HCT116 (cell line): ENCODE measurements around the gene AMOT. TPM values are rescaled to one million over a fixed set of nuclear protein-coding genes. Genes with fewer than 3 reads are reported as not detected.

ENCODE experiments used
- ATAC-seq: fragments of 200-7000 bp; cut with Tn5 transposase; 2 replicates; pipeline ENCODE4 v1.9.1; 2020; ENCODE audit warnings: mild to moderate bottlenecking, moderate library complexity
- BruUV-seq: library from RNA; stranded (reverse); fragments of 400-500 nt; replicated peaks from 2 replicates; lab custom pipeline; 2021; lab: Mats Ljungman, UMichigan
- CTCF ChIA-PET: fragments of 300-600 bp; sonication (Branson Sonifier 250); formaldehyde crosslinking; loops from one replicate; lab custom pipeline; 2021; ENCODE audit warnings: antibody characterized with exemption; lab: Charles Lee
- POLR2A ChIA-PET: fragments of 300-600, 350-600 bp; sonication (Branson Sonifier 250); formaldehyde crosslinking; loops from one replicate; lab custom pipeline; 2021; ENCODE audit warnings: antibody characterized with exemption; lab: Charles Lee
- RAD21 ChIA-PET, 2 experiments: fragments of 300-600 bp; sonication (Branson Sonifier 250); formaldehyde crosslinking; loops; one replicate each; lab custom pipeline; 2023; ENCODE audit warnings: low total read pairs in 2 of 2; ENCODE audit not compliant: uncharacterized antibody in 2 of 2, unreplicated experiment in 2 of 2, low non-redundant PET in 1 of 2; lab: Charles Lee
- DNase-seq: peaks from one replicate; pipeline ENCODE4 v3.0.0-alpha.2; 2010; ENCODE audit warnings: low read depth, low spot score
- H2AFZ ChIP-seq: fragments of 200-600 bp; shearing (Covaris generic), sonication (generic); 2 replicates; pipeline ENCODE4 v1.6.1; 2017; ENCODE audit warnings: low read depth, mixed run types, mixed read lengths, antibody characterized with exemption, low read length; ENCODE audit not compliant: poor library complexity, severe bottlenecking
- H3K27ac ChIP-seq: 2 replicates; pipeline ENCODE4 v1.5.1; 2012; ENCODE audit warnings: low read depth, low read length
- H3K27me3 ChIP-seq: fragments of 200-600 bp; sonication (generic); 2 replicates; pipeline ENCODE4 v1.6.1; 2016; ENCODE audit warnings: mixed run types, low read length, mixed read lengths; ENCODE audit not compliant: insufficient read depth
- H3K36me3 ChIP-seq, 2 experiments: fragments of 200-500 bp in 1 of 2; fragments of 200-600 bp in 1 of 2; sonication (Bioruptor generic) in 1 of 2; sonication (generic) in 1 of 2; 2 replicates each; pipeline versions ENCODE4 v1.5.1 to v1.6.1; 2014 to 2016; ENCODE audit warnings: low read length in 2 of 2, inconsistent platforms in 1 of 2, mixed read lengths in 1 of 2, mixed run types in 1 of 2; ENCODE audit not compliant: insufficient read depth in 2 of 2, control insufficient read depth in 1 of 2
- H3K4me1 ChIP-seq, 2 experiments: fragments of 200-600 bp in 1 of 2; sonication (generic) in 1 of 2; 2 replicates each; pipeline versions ENCODE4 v1.5.1 to v1.6.1; 2012 to 2017; ENCODE audit warnings: low read length in 2 of 2, inconsistent platforms in 1 of 2, mild to moderate bottlenecking in 1 of 2, mixed read lengths in 1 of 2, mixed run types in 1 of 2, moderate library complexity in 1 of 2; ENCODE audit not compliant: insufficient read depth in 2 of 2, control insufficient read depth in 1 of 2
- H3K4me2 ChIP-seq: fragments of 200-600 bp; sonication (generic); 2 replicates; pipeline ENCODE4 v1.6.1; 2017; ENCODE audit warnings: mixed run types, low read length, mixed read lengths
- H3K4me3 ChIP-seq, 2 experiments: fragments of 200-600 bp in 1 of 2; sonication (generic) in 1 of 2; replicated peaks in 1 of 2; 2 replicates each; pipeline ENCODE4 v1.5.1; 2011 to 2016; ENCODE audit warnings: low read length in 2 of 2, control low read depth in 1 of 2, low read depth in 1 of 2, mild to moderate bottlenecking in 1 of 2, mixed read lengths in 1 of 2, mixed run types in 1 of 2
- H3K79me2 ChIP-seq: fragments of 200-600 bp; sonication (generic); 2 replicates; pipeline ENCODE4 v1.6.1; 2017; ENCODE audit warnings: mild to moderate bottlenecking, mixed run types, low read length, moderate library complexity, mixed read lengths; ENCODE audit not compliant: insufficient read depth
- H3K9ac ChIP-seq: fragments of 200-600 bp; sonication (generic); 2 replicates; pipeline ENCODE4 v1.6.1; 2016; ENCODE audit warnings: low read length, mixed read lengths
- H3K9me2 ChIP-seq: fragments of 200-600 bp; sonication (generic), shearing (Covaris generic); 2 replicates; pipeline ENCODE4 v1.6.1; 2017; ENCODE audit warnings: mixed run types, mild to moderate bottlenecking, moderate library complexity; ENCODE audit not compliant: insufficient read depth
- H3K9me3 ChIP-seq, 2 experiments: fragments of 200-500 bp in 1 of 2; fragments of 200-600 bp in 1 of 2; sonication (Bioruptor generic) in 1 of 2; sonication (generic) in 1 of 2; 2 replicates each; pipeline ENCODE4 v1.6.1; 2014 to 2017; ENCODE audit warnings: low read length in 2 of 2, mixed read lengths in 2 of 2, inconsistent platforms in 1 of 2, low read depth in 1 of 2, mild to moderate bottlenecking in 1 of 2, mixed run types in 1 of 2, moderate library complexity in 1 of 2; ENCODE audit not compliant: control insufficient read depth in 1 of 2, insufficient read depth in 1 of 2
- H4K20me1 ChIP-seq: fragments of 200-600 bp; sonication (generic), shearing (Covaris generic); 2 replicates; pipeline ENCODE4 v1.6.1; 2017; ENCODE audit warnings: mixed run types, mild to moderate bottlenecking, moderate library complexity; ENCODE audit not compliant: insufficient read depth
- CBX3 ChIP-seq: IDR thresholded peaks from 2 replicates; pipeline ENCODE4 v1.6.1; 2012; ENCODE audit warnings: low read depth
- ELF1 ChIP-seq: IDR thresholded peaks from 2 replicates; pipeline ENCODE4 v1.6.1; 2012; ENCODE audit warnings: low read depth, borderline replicate concordance
- EZH2phosphoT487 ChIP-seq: fragments of 200-600 bp; IDR thresholded peaks from 2 replicates; pipeline ENCODE4 v1.6.1; 2018; ENCODE audit warnings: antibody characterized with exemption, borderline replicate concordance
- FOSL1 ChIP-seq: IDR thresholded peaks from 2 replicates; pipeline ENCODE4 v1.6.1; 2012; ENCODE audit warnings: low read depth
- JUND ChIP-seq: IDR thresholded peaks from 2 replicates; pipeline ENCODE4 v1.6.1; 2012
- MAX ChIP-seq: IDR thresholded peaks from 2 replicates; pipeline ENCODE4 v1.6.1; 2012
- POLR2AphosphoS5 ChIP-seq: IDR thresholded peaks from 2 replicates; pipeline ENCODE4 v1.6.1; 2011; ENCODE audit warnings: mild to moderate bottlenecking, low read depth, low read length, moderate library complexity
- RAD21 ChIP-seq: IDR thresholded peaks from 2 replicates; pipeline ENCODE4 v1.6.1; 2012; ENCODE audit warnings: low read depth, mild to moderate bottlenecking
- REST ChIP-seq: IDR thresholded peaks from 2 replicates; pipeline ENCODE4 v1.6.1; 2012; ENCODE audit warnings: low read depth
- SP1 ChIP-seq: IDR thresholded peaks from 2 replicates; pipeline ENCODE4 v1.6.1; 2012; ENCODE audit warnings: low read depth
- SRF ChIP-seq: IDR thresholded peaks from 2 replicates; pipeline ENCODE4 v1.6.1; 2012; ENCODE audit warnings: low read depth
- YY1 ChIP-seq: IDR thresholded peaks from 2 replicates; pipeline ENCODE4 v1.6.1; 2011; ENCODE audit warnings: low read length, low read depth, moderate library complexity, mild to moderate bottlenecking; ENCODE audit not compliant: insufficient replicate concordance; ENCODE audit errors: extremely low read depth
- ZBTB33 ChIP-seq: IDR thresholded peaks from 2 replicates; pipeline ENCODE4 v1.6.1; 2011; ENCODE audit warnings: mild to moderate bottlenecking, low read length, moderate library complexity; ENCODE audit not compliant: insufficient replicate concordance; ENCODE audit errors: extremely low read depth
- ZNF274 ChIP-seq: fragments of 200-500 bp; sonication (Bioruptor generic); IDR thresholded peaks from 2 replicates; pipeline ENCODE4 v1.6.1; 2014; ENCODE audit warnings: mild to moderate bottlenecking, low read depth, low read length, inconsistent platforms
- intact Hi-C: fragments of 100-400 bp; cut with micrococcal nuclease; formaldehyde crosslinking; loops from 2 replicates; pipeline ENCODE4 v1.10.0; 2022
- total RNA-seq: library from RNA; stranded (reverse); gene quantifications from one replicate; pipeline ENCODE4 v1.2.1, GENCODE V29; 2021; ENCODE audit not compliant: unreplicated experiment

Gene AMOT
- total RNA-seq, 1 experiment from 2014 or later, result 7.7 TPM

GRCh38 chrX:112846187-112846586 lies 5.6 kb upstream of the AMOT start:
- TF ChIP-seq ZNF274, result no peak
- no peak for TF ChIP-seq EZH2phosphoT487
- no peak for TF ChIP-seq ELF1
- no peak for TF ChIP-seq FOSL1
- TF ChIP-seq POLR2AphosphoS5, result no peak
- TF ChIP-seq CBX3, result no peak
- TF ChIP-seq JUND, result no peak
- Histone ChIP-seq H3K27ac (no peak overlapping the region), H3K4me3 (no peak overlapping the region), H2AFZ (no peak overlapping the region), H3K36me3 (no peaks in the 10 kb centered on the region), H3K9ac (no peak overlapping the region), H3K4me2 (no peak overlapping the region), H4K20me1 (no peaks in the 10 kb centered on the region), H3K27me3 (no peaks in the 10 kb centered on the region), H3K79me2 (no peaks in the 10 kb centered on the region), H3K4me1 (peaks cover 0 to 4% of the 10 kb centered on the region in 2 experiments; a peak in 1 of 4 replicates), H3K9me3 (no peaks in the 10 kb centered on the region), H3K9me2 (no peaks in the 10 kb centered on the region)
- RAD21 ChIA-PET, result no interaction called here
- CTCF ChIA-PET, result no interaction called here
- no peak for DNase-seq
- BruUV-seq, result no TSS peak
- POLR2A ChIA-PET, result no interaction called here
- intact Hi-C loops, result no loop called here
- ATAC-seq, result no peak

GRCh38 chrX:112844250-112844649 lies 3.6 kb upstream of the AMOT start:
- CTCF ChIA-PET, result no interaction called here
- Histone ChIP-seq H3K9me3 (no peaks in the 10 kb centered on the region), H3K36me3 (no peaks in the 10 kb centered on the region), H3K9ac (no peak overlapping the region), H3K4me1 (peaks cover 0 to 4% of the 10 kb centered on the region in 2 experiments; a peak in 1 of 4 replicates), H2AFZ (no peak overlapping the region), H3K27ac (no peak overlapping the region), H4K20me1 (no peaks in the 10 kb centered on the region), H3K27me3 (no peaks in the 10 kb centered on the region), H3K4me3 (no peak overlapping the region), H3K9me2 (no peaks in the 10 kb centered on the region), H3K79me2 (no peaks in the 10 kb centered on the region), H3K4me2 (no peak overlapping the region)
- TF ChIP-seq POLR2AphosphoS5 (no peak), EZH2phosphoT487 (no peak), ZBTB33 (no peak), SRF (no peak), REST (no peak), YY1 (no peak), RAD21 (no peak), ELF1 (no peak), CBX3 (no peak), MAX (no peak), SP1 (no peak)
- no peak for ATAC-seq
- no peak for DNase-seq
- intact Hi-C loops, result no loop called here
- POLR2A ChIA-PET, result no interaction called here
- RAD21 ChIA-PET, result no interaction called here
- BruUV-seq, result no TSS peak
